ENCODE data around the gene LRIT1.

- TF ChIP-seq FOXM1 (IDR thresholded peaks at IDR 0.05; ENCODE audit: low read depth) (no peak), RAD21 (IDR thresholded peaks at IDR 0.05; ENCODE audit: low read length) (peak; percentile 93), PBX3 (IDR thresholded peaks at IDR 0.05) (no peak), TAF1 (IDR thresholded peaks at IDR 0.05; ENCODE audit: borderline replicate concordance, low read depth, low read length) (no peak)
- TF ChIP-seq, protein P1, sequence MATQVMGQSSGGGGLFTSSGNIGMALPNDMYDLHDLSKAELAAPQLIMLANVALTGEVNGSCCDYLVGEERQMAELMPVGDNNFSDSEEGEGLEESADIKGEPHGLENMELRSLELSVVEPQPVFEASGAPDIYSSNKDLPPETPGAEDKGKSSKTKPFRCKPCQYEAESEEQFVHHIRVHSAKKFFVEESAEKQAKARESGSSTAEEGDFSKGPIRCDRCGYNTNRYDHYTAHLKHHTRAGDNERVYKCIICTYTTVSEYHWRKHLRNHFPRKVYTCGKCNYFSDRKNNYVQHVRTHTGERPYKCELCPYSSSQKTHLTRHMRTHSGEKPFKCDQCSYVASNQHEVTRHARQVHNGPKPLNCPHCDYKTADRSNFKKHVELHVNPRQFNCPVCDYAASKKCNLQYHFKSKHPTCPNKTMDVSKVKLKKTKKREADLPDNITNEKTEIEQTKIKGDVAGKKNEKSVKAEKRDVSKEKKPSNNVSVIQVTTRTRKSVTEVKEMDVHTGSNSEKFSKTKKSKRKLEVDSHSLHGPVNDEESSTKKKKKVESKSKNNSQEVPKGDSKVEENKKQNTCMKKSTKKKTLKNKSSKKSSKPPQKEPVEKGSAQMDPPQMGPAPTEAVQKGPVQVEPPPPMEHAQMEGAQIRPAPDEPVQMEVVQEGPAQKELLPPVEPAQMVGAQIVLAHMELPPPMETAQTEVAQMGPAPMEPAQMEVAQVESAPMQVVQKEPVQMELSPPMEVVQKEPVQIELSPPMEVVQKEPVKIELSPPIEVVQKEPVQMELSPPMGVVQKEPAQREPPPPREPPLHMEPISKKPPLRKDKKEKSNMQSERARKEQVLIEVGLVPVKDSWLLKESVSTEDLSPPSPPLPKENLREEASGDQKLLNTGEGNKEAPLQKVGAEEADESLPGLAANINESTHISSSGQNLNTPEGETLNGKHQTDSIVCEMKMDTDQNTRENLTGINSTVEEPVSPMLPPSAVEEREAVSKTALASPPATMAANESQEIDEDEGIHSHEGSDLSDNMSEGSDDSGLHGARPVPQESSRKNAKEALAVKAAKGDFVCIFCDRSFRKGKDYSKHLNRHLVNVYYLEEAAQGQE (IDR thresholded peaks at IDR 0.05; ENCODE audit: low read depth, low read length) = no peak
- TF ChIP-seq, protein P2, sequence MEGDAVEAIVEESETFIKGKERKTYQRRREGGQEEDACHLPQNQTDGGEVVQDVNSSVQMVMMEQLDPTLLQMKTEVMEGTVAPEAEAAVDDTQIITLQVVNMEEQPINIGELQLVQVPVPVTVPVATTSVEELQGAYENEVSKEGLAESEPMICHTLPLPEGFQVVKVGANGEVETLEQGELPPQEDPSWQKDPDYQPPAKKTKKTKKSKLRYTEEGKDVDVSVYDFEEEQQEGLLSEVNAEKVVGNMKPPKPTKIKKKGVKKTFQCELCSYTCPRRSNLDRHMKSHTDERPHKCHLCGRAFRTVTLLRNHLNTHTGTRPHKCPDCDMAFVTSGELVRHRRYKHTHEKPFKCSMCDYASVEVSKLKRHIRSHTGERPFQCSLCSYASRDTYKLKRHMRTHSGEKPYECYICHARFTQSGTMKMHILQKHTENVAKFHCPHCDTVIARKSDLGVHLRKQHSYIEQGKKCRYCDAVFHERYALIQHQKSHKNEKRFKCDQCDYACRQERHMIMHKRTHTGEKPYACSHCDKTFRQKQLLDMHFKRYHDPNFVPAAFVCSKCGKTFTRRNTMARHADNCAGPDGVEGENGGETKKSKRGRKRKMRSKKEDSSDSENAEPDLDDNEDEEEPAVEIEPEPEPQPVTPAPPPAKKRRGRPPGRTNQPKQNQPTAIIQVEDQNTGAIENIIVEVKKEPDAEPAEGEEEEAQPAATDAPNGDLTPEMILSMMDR (IDR thresholded peaks at IDR 0.05) = peak; percentile 96
- TF ChIP-seq, protein P3, sequence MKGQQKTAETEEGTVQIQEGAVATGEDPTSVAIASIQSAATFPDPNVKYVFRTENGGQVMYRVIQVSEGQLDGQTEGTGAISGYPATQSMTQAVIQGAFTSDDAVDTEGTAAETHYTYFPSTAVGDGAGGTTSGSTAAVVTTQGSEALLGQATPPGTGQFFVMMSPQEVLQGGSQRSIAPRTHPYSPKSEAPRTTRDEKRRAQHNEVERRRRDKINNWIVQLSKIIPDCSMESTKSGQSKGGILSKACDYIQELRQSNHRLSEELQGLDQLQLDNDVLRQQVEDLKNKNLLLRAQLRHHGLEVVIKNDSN (IDR thresholded peaks at IDR 0.05; ENCODE audit: borderline replicate concordance, low read depth) = no peak
- TF ChIP-seq, protein P4, sequence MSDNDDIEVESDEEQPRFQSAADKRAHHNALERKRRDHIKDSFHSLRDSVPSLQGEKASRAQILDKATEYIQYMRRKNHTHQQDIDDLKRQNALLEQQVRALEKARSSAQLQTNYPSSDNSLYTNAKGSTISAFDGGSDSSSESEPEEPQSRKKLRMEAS (IDR thresholded peaks at IDR 0.05; ENCODE audit: low read depth) = no peak
These were observed 23.3 kb upstream of the LRIT1 start for GRCh38 chr10:84264611-84265141.
